Measurements from ENCODE around the gene PHEX.

PHEX gene

DNA sequence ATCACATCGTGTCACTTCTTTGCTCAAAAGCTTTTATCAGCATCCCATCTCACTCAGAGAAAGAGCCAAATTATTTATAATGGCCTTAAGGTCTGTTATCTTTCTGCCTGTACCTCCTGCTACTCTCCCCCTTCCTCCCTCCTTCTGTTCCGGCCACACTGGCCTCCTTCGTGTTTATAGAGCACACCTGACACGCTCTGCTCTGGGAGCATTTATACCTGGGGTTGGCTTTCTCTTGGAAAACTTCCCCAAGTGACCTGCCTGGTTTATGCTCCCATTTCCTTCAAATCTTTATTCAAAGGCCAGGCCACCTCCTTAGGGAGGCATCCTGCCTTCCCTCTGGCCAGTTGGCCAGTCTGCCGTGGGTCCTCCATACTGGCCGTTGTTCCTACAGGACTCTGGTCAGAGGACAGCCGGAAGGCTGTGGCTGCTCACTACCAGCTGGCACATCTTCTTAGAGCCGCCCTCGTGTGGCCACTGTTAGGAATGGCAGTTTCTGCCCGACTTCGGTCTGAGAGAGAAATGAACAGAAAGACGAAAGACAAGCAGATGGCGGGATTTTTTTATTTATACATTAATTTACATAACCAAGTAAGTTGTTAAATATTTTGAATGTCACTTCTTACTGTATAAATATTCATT lies 160.4 kb downstream of the PHEX start:
- no peaks in the 10 kb centered on the region for H3K9me3 ChIP-seq (ENCODE audit: control insufficient read depth, low read length)
- DNase-seq (ENCODE audit: low read depth), result peak; percentile 79
- H3K4me1 ChIP-seq (ENCODE audit: control insufficient read depth, insufficient read depth, low read length), result no peaks in the 10 kb centered on the region
- peaks cover 3% of the 10 kb centered on the region for H3K27me3 ChIP-seq (replicated peaks; ENCODE audit: control insufficient read depth, insufficient read depth, low read length)
- no peak overlapping the region for H3K4me3 ChIP-seq (ENCODE audit: low read length)
- H3K9ac ChIP-seq (ENCODE audit: low read length), result no peak overlapping the region
- no peaks in the 10 kb centered on the region for H3K36me3 ChIP-seq (ENCODE audit: control insufficient read depth, insufficient read depth, low read length, severe bottlenecking)

DNA sequence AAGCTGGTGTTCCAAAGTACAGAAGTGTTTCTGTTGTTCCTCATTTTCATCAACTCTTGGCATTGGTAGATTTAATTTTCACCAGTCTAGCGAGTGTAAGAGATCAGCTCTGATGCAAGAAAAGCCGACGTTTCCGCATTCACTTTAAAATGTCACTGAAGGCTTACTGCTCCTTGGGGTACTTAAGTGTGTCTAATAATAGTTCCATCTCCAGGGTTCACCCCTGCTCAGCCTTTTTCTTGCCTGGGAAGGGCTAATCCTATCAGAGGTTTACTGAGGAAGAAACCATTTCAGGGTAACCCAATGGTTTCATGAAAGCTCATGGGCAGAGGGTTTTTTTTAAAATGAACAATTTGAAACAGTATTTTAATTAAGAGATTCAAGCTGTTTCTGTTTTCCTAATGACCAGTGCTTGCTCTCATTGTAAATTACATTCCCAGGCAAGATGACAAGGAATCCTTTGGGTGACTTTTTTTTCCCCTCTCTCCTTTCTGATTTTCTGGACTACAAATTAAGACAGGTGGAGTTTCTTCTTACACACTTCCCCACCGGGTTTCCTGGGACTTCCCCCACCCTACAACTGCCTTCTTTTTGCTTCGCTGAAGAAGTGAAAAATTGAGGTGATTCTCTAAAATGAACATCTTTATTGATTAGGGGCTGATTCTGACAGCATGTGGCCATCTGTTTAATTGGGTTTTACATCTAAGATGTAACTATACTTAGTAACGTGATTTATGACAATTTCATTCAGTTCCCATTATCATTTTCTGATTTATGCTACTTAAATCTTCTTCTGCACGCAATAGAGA lies 161.9 kb downstream of the PHEX start:
- DNase-seq (ENCODE audit: low read depth), result no peak
- Histone ChIP-seq H3K4me1 (ENCODE audit: control insufficient read depth, insufficient read depth, low read length) (no peaks in the 10 kb centered on the region), H3K27me3 (replicated peaks; ENCODE audit: control insufficient read depth, insufficient read depth, low read length) (peaks cover 3% of the 10 kb centered on the region), H3K4me3 (ENCODE audit: low read length) (no peak overlapping the region), H3K9me3 (ENCODE audit: control insufficient read depth, low read length) (no peaks in the 10 kb centered on the region), H3K36me3 (ENCODE audit: control insufficient read depth, insufficient read depth, low read length, severe bottlenecking) (no peaks in the 10 kb centered on the region), H3K9ac (ENCODE audit: low read length) (no peak overlapping the region)

DNA sequence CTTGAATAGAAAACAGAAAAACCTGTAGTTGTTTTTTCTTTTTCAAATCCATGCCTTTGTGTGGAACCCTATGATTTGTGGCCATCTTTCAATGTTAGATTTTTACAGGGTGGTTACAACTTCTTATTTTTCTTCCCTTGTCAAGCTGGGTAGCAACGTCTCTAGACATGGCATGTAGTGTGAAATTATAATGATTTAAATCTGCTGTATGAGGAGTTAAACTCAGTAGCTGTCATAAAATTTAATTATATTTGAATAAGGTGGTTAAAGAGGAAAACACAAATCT lies 162.5 kb downstream of the PHEX start:
- H3K9ac ChIP-seq (ENCODE audit: low read length), result no peak overlapping the region
- no peaks in the 10 kb centered on the region for H3K4me1 ChIP-seq (ENCODE audit: control insufficient read depth, insufficient read depth, low read length)
- no peaks in the 10 kb centered on the region for H3K36me3 ChIP-seq (ENCODE audit: control insufficient read depth, insufficient read depth, low read length, severe bottlenecking)
- no peak for DNase-seq (ENCODE audit: low read depth)
- peaks cover 3% of the 10 kb centered on the region for H3K27me3 ChIP-seq (replicated peaks; ENCODE audit: control insufficient read depth, insufficient read depth, low read length)
- H3K4me3 ChIP-seq (ENCODE audit: low read length), result no peak overlapping the region
- no peaks in the 10 kb centered on the region for H3K9me3 ChIP-seq (ENCODE audit: control insufficient read depth, low read length)

DNA sequence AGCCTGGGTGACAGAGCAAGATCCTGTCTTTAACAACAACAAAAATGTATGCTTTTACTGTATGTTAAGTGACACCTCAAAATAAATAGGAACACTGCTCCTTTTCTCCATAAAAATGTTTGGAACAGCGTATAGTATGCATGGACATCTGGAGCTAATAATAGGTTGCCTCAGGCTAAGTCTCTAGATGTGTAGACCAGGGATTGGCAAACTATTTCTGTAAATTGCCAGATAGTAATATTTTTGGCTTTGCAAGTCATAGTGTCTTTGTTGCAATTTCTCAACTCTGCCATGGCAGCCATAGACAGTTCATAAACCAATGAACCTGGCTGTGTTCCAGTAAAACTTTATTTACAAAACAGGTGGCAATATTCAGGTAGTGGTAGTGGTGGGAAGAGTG lies 164.0 kb downstream of the PHEX start:
- peak; percentile 82 for DNase-seq (ENCODE audit: low read depth)
- Histone ChIP-seq H3K9me3 (ENCODE audit: control insufficient read depth, low read length) (no peaks in the 10 kb centered on the region), H3K4me1 (ENCODE audit: control insufficient read depth, insufficient read depth, low read length) (no peaks in the 10 kb centered on the region), H3K36me3 (ENCODE audit: control insufficient read depth, insufficient read depth, low read length, severe bottlenecking) (no peaks in the 10 kb centered on the region), H3K9ac (ENCODE audit: low read length) (no peak overlapping the region), H3K4me3 (ENCODE audit: low read length) (no peak overlapping the region), H3K27me3 (replicated peaks; ENCODE audit: control insufficient read depth, insufficient read depth, low read length) (peaks cover 3% of the 10 kb centered on the region)

DNA sequence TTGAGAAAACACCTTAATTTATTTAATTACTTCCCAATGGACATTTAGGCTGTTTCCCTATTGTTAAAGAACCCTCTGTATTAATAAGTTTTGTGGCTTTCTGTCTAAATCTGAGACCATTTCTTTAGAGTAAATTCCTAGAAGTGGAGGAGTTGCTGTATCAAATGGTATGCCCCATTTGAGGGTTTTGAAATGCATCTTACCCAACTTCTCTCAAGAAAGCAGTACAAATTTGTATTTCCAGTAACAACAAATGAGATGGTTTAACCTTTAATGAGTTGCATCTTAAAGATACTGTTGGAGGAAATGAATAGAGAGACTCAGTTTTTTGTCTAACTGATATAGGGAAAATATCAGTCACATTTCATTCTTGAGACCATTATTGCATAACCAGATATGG lies 170.1 kb downstream of the PHEX start:
- Histone ChIP-seq H3K27me3 (replicated peaks; ENCODE audit: control insufficient read depth, insufficient read depth, low read length) (peaks cover 8% of the 10 kb centered on the region), H3K36me3 (ENCODE audit: control insufficient read depth, insufficient read depth, low read length, severe bottlenecking) (no peaks in the 10 kb centered on the region), H3K4me3 (ENCODE audit: low read length) (no peak overlapping the region), H3K4me1 (ENCODE audit: control insufficient read depth, insufficient read depth, low read length) (no peaks in the 10 kb centered on the region), H3K9me3 (ENCODE audit: control insufficient read depth, low read length) (no peaks in the 10 kb centered on the region), H3K9ac (ENCODE audit: low read length) (no peak overlapping the region)
- DNase-seq (ENCODE audit: low read depth), result peak; percentile 39

DNA sequence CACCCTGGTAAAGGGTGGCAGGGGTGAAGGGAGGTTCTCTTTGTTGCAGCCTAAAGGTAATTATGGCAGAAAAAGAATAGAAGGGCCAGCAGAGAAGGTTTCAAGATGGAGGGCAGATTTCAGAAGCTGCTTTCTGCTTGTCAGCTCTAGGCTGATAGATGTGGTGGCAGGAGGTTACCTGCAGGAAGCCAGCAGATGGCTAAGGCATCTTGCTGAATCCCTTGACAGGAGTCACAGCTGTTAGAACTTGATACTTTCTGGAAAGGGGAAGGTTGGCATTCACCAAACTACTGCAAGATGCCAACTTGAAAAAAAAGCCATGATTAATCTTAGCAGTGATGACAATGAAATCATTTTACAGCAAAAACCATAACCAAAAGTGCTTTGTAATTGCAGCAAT lies 171.1 kb downstream of the PHEX start:
- H3K27me3 ChIP-seq (replicated peaks; ENCODE audit: control insufficient read depth, insufficient read depth, low read length), result peaks cover 8% of the 10 kb centered on the region
- no peaks in the 10 kb centered on the region for H3K36me3 ChIP-seq (ENCODE audit: control insufficient read depth, insufficient read depth, low read length, severe bottlenecking)
- H3K9ac ChIP-seq (ENCODE audit: low read length), result no peak overlapping the region
- H3K4me1 ChIP-seq (ENCODE audit: control insufficient read depth, insufficient read depth, low read length), result no peaks in the 10 kb centered on the region
- H3K9me3 ChIP-seq (ENCODE audit: control insufficient read depth, low read length), result no peaks in the 10 kb centered on the region
- H3K4me3 ChIP-seq (ENCODE audit: low read length), result no peak overlapping the region
- no peak for DNase-seq (ENCODE audit: low read depth)

DNA sequence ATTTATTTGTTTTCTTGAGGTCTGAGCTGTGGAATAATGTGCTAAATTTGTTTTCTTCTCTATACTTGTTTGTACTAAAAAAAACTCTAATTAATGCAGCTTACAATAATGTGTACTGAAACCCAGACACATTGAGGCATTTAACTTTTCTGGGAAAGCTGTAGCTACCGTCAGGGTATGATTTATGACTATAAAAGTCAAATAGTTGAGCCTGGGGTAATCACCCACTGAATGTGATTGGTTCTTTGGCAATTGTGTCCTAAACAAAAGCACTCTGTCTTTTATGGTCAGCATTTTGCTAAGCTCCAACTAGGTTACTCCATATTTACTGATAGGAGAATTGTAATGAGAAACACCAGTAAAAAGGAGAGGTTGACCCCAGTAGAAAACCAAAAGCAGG lies 174.7 kb downstream of the PHEX start:
- DNase-seq (ENCODE audit: low read depth), result no peak
- Histone ChIP-seq H3K9ac (ENCODE audit: low read length) (no peak overlapping the region), H3K9me3 (ENCODE audit: control insufficient read depth, low read length) (no peaks in the 10 kb centered on the region), H3K27me3 (replicated peaks; ENCODE audit: control insufficient read depth, insufficient read depth, low read length) (peaks cover 8% of the 10 kb centered on the region), H3K4me1 (ENCODE audit: control insufficient read depth, insufficient read depth, low read length) (no peaks in the 10 kb centered on the region), H3K4me3 (ENCODE audit: low read length) (no peak overlapping the region), H3K36me3 (ENCODE audit: control insufficient read depth, insufficient read depth, low read length, severe bottlenecking) (no peaks in the 10 kb centered on the region)

DNA sequence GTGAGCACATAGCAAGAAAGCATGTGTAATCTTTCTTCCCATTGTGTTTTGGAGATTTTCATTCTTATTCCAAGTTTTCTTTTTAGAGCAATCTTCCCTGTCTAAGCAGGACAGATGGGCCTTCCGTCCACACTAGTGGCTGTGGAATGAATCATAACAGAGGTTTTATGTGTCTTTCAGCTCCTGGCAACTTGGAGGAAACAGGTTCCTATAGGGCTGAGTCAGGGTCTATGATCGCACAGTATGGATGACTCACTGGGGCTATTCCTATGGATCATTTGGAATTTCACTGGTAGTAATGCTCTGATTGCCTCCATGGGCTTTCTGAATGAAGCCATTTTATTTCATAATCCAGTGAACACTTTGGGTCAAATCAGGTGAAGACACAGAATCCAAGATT lies 188.8 kb downstream of the PHEX start:
- Histone ChIP-seq H3K27me3 (replicated peaks; ENCODE audit: control insufficient read depth, insufficient read depth, low read length) (no peaks in the 10 kb centered on the region), H3K4me1 (ENCODE audit: control insufficient read depth, insufficient read depth, low read length) (no peaks in the 10 kb centered on the region), H3K9ac (ENCODE audit: low read length) (no peak overlapping the region), H3K4me3 (ENCODE audit: low read length) (no peak overlapping the region), H3K9me3 (ENCODE audit: control insufficient read depth, low read length) (no peaks in the 10 kb centered on the region), H3K36me3 (ENCODE audit: control insufficient read depth, insufficient read depth, low read length, severe bottlenecking) (no peaks in the 10 kb centered on the region)
- peak; percentile 41 for DNase-seq (ENCODE audit: low read depth)

DNA sequence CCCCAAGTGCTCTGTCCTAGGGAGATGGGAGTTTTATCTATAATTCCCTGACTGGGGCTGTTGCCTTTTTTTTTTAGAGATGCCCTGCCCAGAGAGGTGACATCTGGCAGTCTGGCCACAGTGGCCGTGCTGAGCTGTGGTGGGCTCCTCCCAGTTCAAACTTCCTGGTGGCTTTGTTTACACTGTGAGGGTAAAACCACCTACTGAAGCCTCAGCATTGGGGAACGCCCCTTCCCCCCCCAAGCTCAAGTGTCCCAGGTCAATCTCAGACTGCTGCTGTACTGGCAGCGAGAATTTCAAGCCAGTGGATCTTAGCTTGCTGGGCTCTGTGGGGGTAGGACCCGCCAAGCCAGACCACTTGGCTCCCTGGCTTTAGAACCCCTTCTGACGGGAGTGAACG lies 202.3 kb downstream of the PHEX start:
- Histone ChIP-seq H3K36me3 (ENCODE audit: control insufficient read depth, insufficient read depth, low read length, severe bottlenecking) (no peaks in the 10 kb centered on the region), H3K27me3 (replicated peaks; ENCODE audit: control insufficient read depth, insufficient read depth, low read length) (no peaks in the 10 kb centered on the region), H3K4me3 (ENCODE audit: low read length) (no peak overlapping the region), H3K4me1 (ENCODE audit: control insufficient read depth, insufficient read depth, low read length) (no peaks in the 10 kb centered on the region), H3K9ac (ENCODE audit: low read length) (no peak overlapping the region), H3K9me3 (ENCODE audit: control insufficient read depth, low read length) (no peaks in the 10 kb centered on the region)
- DNase-seq (ENCODE audit: low read depth), result no peak

DNA sequence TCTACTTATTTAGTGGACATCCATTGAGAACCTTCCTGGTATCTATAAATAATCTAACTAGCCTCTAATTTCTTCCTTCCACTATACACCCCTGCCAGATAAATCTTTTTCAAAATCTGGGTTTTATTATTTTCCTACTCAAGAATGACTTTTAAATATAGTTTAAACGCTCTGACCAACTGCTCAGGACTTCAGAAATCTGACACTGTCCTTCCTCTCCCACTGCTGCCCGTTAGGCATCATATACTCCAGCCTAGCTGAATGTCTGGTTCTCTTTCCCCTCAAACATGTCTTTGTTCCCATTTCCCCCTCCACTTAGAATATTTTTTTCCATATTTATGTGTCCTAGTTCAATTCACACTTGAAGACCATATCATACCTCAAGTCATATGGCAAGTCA lies 205.4 kb downstream of the PHEX start:
- Histone ChIP-seq H3K27me3 (replicated peaks; ENCODE audit: control insufficient read depth, insufficient read depth, low read length) (no peaks in the 10 kb centered on the region), H3K4me3 (ENCODE audit: low read length) (no peak overlapping the region), H3K36me3 (ENCODE audit: control insufficient read depth, insufficient read depth, low read length, severe bottlenecking) (no peaks in the 10 kb centered on the region), H3K4me1 (ENCODE audit: control insufficient read depth, insufficient read depth, low read length) (no peaks in the 10 kb centered on the region), H3K9me3 (ENCODE audit: control insufficient read depth, low read length) (no peaks in the 10 kb centered on the region), H3K9ac (ENCODE audit: low read length) (no peak overlapping the region)
- peak; percentile 44 for DNase-seq (ENCODE audit: low read depth)

DNA sequence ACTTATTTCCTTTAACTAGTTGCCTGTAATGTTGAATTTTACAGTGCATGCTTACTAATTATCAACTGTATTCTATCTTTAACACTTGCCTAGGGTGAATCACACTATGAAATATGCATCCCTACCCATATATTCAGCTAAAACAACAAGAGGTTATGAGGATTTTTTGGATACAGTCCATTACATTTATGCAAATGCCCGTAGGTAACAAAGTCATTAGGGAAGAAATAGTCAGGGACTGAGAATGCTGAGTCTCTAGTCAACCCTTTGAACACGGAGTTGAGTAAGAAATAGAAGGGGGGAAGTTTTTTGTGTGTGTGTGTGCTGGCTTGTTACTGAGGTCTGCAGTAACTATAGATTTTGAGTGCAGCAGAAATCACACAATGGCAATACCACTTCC lies 214.5 kb downstream of the PHEX start:
- Histone ChIP-seq H3K9me3 (ENCODE audit: control insufficient read depth, low read length) (no peaks in the 10 kb centered on the region), H3K9ac (ENCODE audit: low read length) (no peak overlapping the region), H3K36me3 (ENCODE audit: control insufficient read depth, insufficient read depth, low read length, severe bottlenecking) (no peaks in the 10 kb centered on the region), H3K4me3 (ENCODE audit: low read length) (no peak overlapping the region), H3K4me1 (ENCODE audit: control insufficient read depth, insufficient read depth, low read length) (no peaks in the 10 kb centered on the region), H3K27me3 (replicated peaks; ENCODE audit: control insufficient read depth, insufficient read depth, low read length) (no peaks in the 10 kb centered on the region)
- peak; percentile 14 for DNase-seq (ENCODE audit: low read depth)

DNA sequence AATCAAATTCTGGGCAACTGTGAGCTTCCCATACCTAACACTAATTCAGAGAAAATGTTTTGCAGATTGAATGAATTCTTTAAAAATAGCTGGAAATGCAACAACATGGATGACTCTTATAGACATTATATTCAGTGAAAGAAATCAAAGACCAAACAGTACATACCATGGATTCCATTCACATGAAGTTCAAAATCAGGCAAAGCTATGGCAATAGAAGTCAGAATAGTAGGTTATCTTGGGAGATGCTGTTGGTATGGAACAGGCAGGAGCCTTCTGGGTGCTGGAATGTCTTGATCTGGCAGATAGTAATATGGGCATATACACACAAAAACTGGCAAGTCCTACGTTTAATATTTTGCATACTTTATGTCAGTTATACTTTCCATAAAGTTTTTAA lies 215.0 kb downstream of the PHEX start:
- H3K9ac ChIP-seq (ENCODE audit: low read length), result no peak overlapping the region
- no peaks in the 10 kb centered on the region for H3K9me3 ChIP-seq (ENCODE audit: control insufficient read depth, low read length)
- peak; percentile 40 for DNase-seq (ENCODE audit: low read depth)
- no peaks in the 10 kb centered on the region for H3K36me3 ChIP-seq (ENCODE audit: control insufficient read depth, insufficient read depth, low read length, severe bottlenecking)
- no peaks in the 10 kb centered on the region for H3K4me1 ChIP-seq (ENCODE audit: control insufficient read depth, insufficient read depth, low read length)
- no peaks in the 10 kb centered on the region for H3K27me3 ChIP-seq (replicated peaks; ENCODE audit: control insufficient read depth, insufficient read depth, low read length)
- H3K4me3 ChIP-seq (ENCODE audit: low read length), result no peak overlapping the region

Measured in adipocyte (in vitro differentiated cells).